AG08396 (cell line): ENCODE data around the gene ACBD3.
A peak's percentile ranks its signal among the peaks of the same experiment; 100 is the strongest.

ENCODE experiments used
- DNase-seq: peaks from one replicate; pipeline ENCODE4 v3.0.0; 2012; ENCODE audit warnings: low spot score, mixed read lengths

Gene ACBD3

GRCh38 chr1:226111883-226112261 is 74.7 kb downstream of the ACBD3 start:
- no peak for DNase-seq

GRCh38 chr1:226111098-226111882 is 75.3 kb downstream of the ACBD3 start:
- DNase-seq: peak; percentile 35

- DNase-seq: peak; percentile 87
Measured at GRCh38 chr1:226110249-226111097, 76.1 kb downstream of the ACBD3 start.

DNA sequence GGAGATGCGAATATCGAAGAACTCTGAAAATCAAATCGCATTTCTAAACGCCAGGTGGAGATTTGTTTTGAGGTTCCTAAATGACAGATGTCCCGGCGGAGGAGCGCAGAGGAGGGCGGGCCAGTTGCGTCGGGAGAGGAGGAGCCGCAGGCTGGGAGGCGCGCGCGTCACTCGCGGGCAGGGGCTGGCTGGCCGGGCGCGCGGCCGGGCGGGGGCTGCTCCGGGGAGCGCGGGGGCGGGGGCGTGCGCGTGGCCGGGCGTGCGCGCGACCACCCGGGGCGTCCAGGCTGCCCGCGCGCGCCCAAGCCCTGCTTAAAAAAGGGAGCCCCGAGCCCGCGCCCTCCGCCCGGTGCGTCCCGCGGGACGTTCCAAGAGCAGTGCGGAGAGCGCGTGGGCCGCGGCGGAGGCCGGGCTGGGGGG is 76.7 kb downstream of the ACBD3 start:
- peak; percentile 95 for DNase-seq

- peak; percentile 48 for DNase-seq
Measured at GRCh38 chr1:226108935-226109828, 77.4 kb downstream of the ACBD3 start.

DNA sequence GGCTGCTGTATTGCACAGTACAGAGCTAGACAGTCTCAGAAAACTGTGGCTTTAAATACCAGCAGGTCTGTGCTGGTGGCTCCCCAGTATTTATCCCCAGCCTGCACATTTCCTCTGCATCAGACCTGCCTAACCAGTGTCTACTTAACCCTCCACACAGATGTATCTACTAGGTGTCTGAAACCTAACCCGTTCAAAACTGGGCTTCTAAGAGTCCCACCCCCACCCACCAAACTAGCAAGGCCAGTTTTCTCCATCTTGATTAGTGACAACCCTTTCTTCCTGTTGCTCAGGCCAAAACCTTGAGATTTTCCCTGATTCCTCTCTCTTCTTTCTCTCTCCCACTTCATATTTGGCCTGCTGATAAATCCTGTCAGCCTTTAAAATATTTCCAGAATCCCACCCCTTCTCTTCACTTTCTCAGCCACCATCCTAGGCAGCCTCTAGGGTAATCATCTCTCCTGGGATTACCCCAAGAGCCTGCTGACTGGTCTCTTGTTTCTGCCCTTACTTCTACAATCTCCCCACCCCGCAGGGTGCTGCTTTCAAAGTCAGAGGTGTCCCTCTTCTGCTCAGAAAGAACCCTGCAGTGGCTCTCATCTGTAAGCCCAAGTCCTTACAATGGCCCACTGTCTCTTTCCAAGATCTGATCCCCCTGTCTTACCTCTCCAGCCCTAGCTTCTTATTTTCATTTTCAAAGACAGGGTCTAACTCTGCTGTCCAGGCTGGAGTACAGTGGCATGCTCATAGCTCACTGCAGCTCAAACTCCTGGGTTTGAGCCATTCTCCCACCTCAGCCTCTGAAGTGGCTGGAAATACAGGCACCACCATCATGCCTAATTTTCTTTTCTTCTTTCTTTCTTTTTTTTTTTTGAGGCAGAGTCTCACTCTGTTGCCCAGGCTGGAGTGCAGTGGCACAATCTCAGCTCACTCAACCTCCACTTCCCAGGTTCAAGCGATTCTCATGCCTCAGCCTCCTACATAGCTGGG is 78.8 kb downstream of the ACBD3 start:
- DNase-seq: no peak

GRCh38 chr1:226104671-226105121 is 81.8 kb downstream of the ACBD3 start:
- peak; percentile 23 for DNase-seq

DNA sequence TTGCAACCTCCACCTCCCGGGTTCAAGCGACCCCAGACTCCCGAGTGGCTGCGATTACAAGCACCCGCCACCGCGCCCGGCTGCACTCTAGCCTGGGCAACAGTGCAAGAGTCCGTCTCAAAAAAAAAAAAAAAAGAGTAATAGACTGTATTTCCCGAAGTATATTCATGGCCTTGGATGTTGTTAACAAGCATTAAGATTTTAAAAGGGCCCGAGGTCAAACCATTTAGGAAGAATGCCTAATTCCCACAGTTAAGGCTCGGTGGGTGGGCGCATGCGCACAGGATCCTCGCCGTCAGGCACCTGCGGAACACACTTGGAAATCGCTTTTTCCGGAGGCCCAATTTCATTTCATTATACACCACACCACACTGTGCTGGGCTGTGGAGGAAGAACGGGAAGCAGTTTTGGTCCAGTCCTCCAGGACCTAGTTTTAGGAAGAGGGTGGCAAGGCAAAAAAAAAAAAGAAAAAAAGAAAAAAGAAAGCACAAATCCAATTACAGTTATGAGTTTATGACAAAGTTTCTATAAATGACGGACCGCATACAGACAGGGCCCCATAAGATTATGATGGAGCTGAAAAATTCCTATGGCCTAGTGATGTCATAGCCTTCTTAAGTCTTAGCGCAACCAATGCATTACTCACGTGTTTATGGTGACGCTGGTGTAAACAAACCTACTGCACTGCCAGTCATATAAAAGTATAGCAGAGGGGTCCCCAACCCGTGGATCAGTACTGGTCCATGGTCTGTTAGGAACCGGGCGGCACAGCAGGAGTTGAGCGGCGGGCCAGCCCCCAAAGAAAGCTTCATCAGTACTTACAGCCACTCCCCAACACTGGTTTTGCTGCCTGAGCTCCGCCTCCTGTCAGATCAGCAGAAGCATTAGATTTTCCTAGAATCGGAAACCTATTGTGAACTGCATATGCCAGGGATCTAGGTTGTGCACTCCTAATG is 85.8 kb downstream of the ACBD3 start:
- DNase-seq: peak; percentile 66

- no peak for DNase-seq
Measured at GRCh38 chr1:226098870-226099835, 87.4 kb downstream of the ACBD3 start.

GRCh38 chr1:226097866-226098625 is 88.5 kb downstream of the ACBD3 start:
- DNase-seq: no peak

- no peak for DNase-seq
Measured at GRCh38 chr1:226095286-226095685, 91.3 kb downstream of the ACBD3 start.
